Activated naive CD8-positive, alpha-beta T cell (primary cell): ENCODE data around the gene RRP8.

Experiments
- H3K27ac Mint-ChIP-seq: one replicate; pipeline ENCODE4 v1.8.0; 2021; ENCODE audit warnings: mixed read lengths
- H3K27me3 Mint-ChIP-seq: one replicate; pipeline ENCODE4 v1.8.0; 2021; ENCODE audit warnings: mixed read lengths
- H3K36me3 Mint-ChIP-seq: one replicate; pipeline ENCODE4 v1.8.0; 2021; ENCODE audit warnings: mixed read lengths
- H3K4me1 Mint-ChIP-seq: one replicate; pipeline ENCODE4 v1.8.0; 2021; ENCODE audit warnings: low read depth, mixed read lengths
- H3K4me3 Mint-ChIP-seq: one replicate; pipeline ENCODE4 v1.8.0; 2021; ENCODE audit warnings: mild to moderate bottlenecking, mixed read lengths
- H3K9me3 Mint-ChIP-seq: one replicate; pipeline ENCODE4 v1.8.0; 2021; ENCODE audit warnings: low read depth, mixed read lengths

RRP8 gene

GRCh38 chr11:6579681-6580080, 23.7 kb downstream of the RRP8 start:
- Mint-ChIP-seq H3K27ac (no peak overlapping the region), H3K4me1 (peaks cover 1% of the 10 kb centered on the region), H3K9me3 (peaks cover 25% of the 10 kb centered on the region), H3K36me3 (peaks cover 36% of the 10 kb centered on the region), H3K27me3 (no peaks in the 10 kb centered on the region), H3K4me3 (no peak overlapping the region)

GRCh38 chr11:6578134-6578533, 25.3 kb downstream of the RRP8 start:
- no peak overlapping the region for H3K4me3 Mint-ChIP-seq
- peaks cover 24% of the 10 kb centered on the region for H3K36me3 Mint-ChIP-seq
- no peaks in the 10 kb centered on the region for H3K27me3 Mint-ChIP-seq
- peaks cover 1% of the 10 kb centered on the region for H3K4me1 Mint-ChIP-seq
- H3K9me3 Mint-ChIP-seq, result peaks cover 11% of the 10 kb centered on the region
- no peak overlapping the region for H3K27ac Mint-ChIP-seq

GRCh38 chr11:6576471-6577373, 26.7 kb downstream of the RRP8 start:
- Mint-ChIP-seq H3K36me3 (peaks cover 17% of the 10 kb centered on the region), H3K4me1 (no peaks in the 10 kb centered on the region), H3K27ac (no peak overlapping the region), H3K4me3 (no peak overlapping the region), H3K9me3 (no peaks in the 10 kb centered on the region), H3K27me3 (no peaks in the 10 kb centered on the region)

GRCh38 chr11:6574816-6575715, 28.4 kb downstream of the RRP8 start:
- H3K4me3 Mint-ChIP-seq, result no peak overlapping the region
- H3K27me3 Mint-ChIP-seq, result no peaks in the 10 kb centered on the region
- no peak overlapping the region for H3K27ac Mint-ChIP-seq
- no peaks in the 10 kb centered on the region for H3K4me1 Mint-ChIP-seq
- no peaks in the 10 kb centered on the region for H3K9me3 Mint-ChIP-seq
- peaks cover 14% of the 10 kb centered on the region for H3K36me3 Mint-ChIP-seq

- H3K4me1 Mint-ChIP-seq, result no peaks in the 10 kb centered on the region
- no peak overlapping the region for H3K4me3 Mint-ChIP-seq
- H3K9me3 Mint-ChIP-seq, result no peaks in the 10 kb centered on the region
- H3K36me3 Mint-ChIP-seq, result peaks cover 16% of the 10 kb centered on the region
- H3K27ac Mint-ChIP-seq, result no peak overlapping the region
- H3K27me3 Mint-ChIP-seq, result no peaks in the 10 kb centered on the region
These were observed 31.2 kb downstream of the RRP8 start for GRCh38 chr11:6572215-6572614.

GRCh38 chr11:6571434-6572008, 31.9 kb downstream of the RRP8 start:
- H3K9me3 Mint-ChIP-seq, result no peaks in the 10 kb centered on the region
- H3K4me1 Mint-ChIP-seq, result no peaks in the 10 kb centered on the region
- H3K4me3 Mint-ChIP-seq, result no peak overlapping the region
- H3K27ac Mint-ChIP-seq, result no peak overlapping the region
- peaks cover 15% of the 10 kb centered on the region for H3K36me3 Mint-ChIP-seq
- H3K27me3 Mint-ChIP-seq, result no peaks in the 10 kb centered on the region

- Mint-ChIP-seq H3K9me3 (no peaks in the 10 kb centered on the region), H3K36me3 (peaks cover 13% of the 10 kb centered on the region), H3K27me3 (no peaks in the 10 kb centered on the region), H3K4me1 (no peaks in the 10 kb centered on the region), H3K4me3 (no peak overlapping the region), H3K27ac (no peak overlapping the region)
These were observed 32.6 kb downstream of the RRP8 start for GRCh38 chr11:6570691-6571427.

GRCh38 chr11:6569706-6570105, 33.7 kb downstream of the RRP8 start:
- no peak overlapping the region for H3K27ac Mint-ChIP-seq
- H3K27me3 Mint-ChIP-seq, result no peaks in the 10 kb centered on the region
- peaks cover 13% of the 10 kb centered on the region for H3K36me3 Mint-ChIP-seq
- H3K4me1 Mint-ChIP-seq, result no peaks in the 10 kb centered on the region
- no peaks in the 10 kb centered on the region for H3K9me3 Mint-ChIP-seq
- no peak overlapping the region for H3K4me3 Mint-ChIP-seq

- H3K36me3 Mint-ChIP-seq, result peaks cover 12% of the 10 kb centered on the region
- no peaks in the 10 kb centered on the region for H3K9me3 Mint-ChIP-seq
- H3K27me3 Mint-ChIP-seq, result no peaks in the 10 kb centered on the region
- H3K27ac Mint-ChIP-seq, result no peak overlapping the region
- no peak overlapping the region for H3K4me3 Mint-ChIP-seq
- no peaks in the 10 kb centered on the region for H3K4me1 Mint-ChIP-seq
These were observed 35.1 kb downstream of the RRP8 start for GRCh38 chr11:6568191-6568918.

- no peak overlapping the region for H3K4me3 Mint-ChIP-seq
- no peaks in the 10 kb centered on the region for H3K4me1 Mint-ChIP-seq
- peaks cover 10% of the 10 kb centered on the region for H3K36me3 Mint-ChIP-seq
- H3K27ac Mint-ChIP-seq, result no peak overlapping the region
- no peaks in the 10 kb centered on the region for H3K9me3 Mint-ChIP-seq
- H3K27me3 Mint-ChIP-seq, result no peaks in the 10 kb centered on the region
These were observed 36.1 kb downstream of the RRP8 start for GRCh38 chr11:6567371-6567745.

- no peaks in the 10 kb centered on the region for H3K4me1 Mint-ChIP-seq
- no peak overlapping the region for H3K27ac Mint-ChIP-seq
- H3K36me3 Mint-ChIP-seq, result peaks cover 11% of the 10 kb centered on the region
- H3K9me3 Mint-ChIP-seq, result no peaks in the 10 kb centered on the region
- no peak overlapping the region for H3K4me3 Mint-ChIP-seq
- H3K27me3 Mint-ChIP-seq, result no peaks in the 10 kb centered on the region
These were observed 36.6 kb downstream of the RRP8 start for GRCh38 chr11:6566704-6567370.

- no peaks in the 10 kb centered on the region for H3K9me3 Mint-ChIP-seq
- no peaks in the 10 kb centered on the region for H3K27me3 Mint-ChIP-seq
- no peak overlapping the region for H3K27ac Mint-ChIP-seq
- no peaks in the 10 kb centered on the region for H3K4me1 Mint-ChIP-seq
- H3K4me3 Mint-ChIP-seq, result no peak overlapping the region
- H3K36me3 Mint-ChIP-seq, result peaks cover 14% of the 10 kb centered on the region
These were observed 37.3 kb downstream of the RRP8 start for GRCh38 chr11:6565988-6566703.

- Mint-ChIP-seq H3K27me3 (no peaks in the 10 kb centered on the region), H3K9me3 (no peaks in the 10 kb centered on the region), H3K4me3 (no peak overlapping the region), H3K27ac (no peak overlapping the region), H3K4me1 (no peaks in the 10 kb centered on the region), H3K36me3 (peaks cover 14% of the 10 kb centered on the region)
These were observed 38.1 kb downstream of the RRP8 start for GRCh38 chr11:6565325-6565724.
